ENCODE data around the gene CEP41.

Gene CEP41

DNA sequence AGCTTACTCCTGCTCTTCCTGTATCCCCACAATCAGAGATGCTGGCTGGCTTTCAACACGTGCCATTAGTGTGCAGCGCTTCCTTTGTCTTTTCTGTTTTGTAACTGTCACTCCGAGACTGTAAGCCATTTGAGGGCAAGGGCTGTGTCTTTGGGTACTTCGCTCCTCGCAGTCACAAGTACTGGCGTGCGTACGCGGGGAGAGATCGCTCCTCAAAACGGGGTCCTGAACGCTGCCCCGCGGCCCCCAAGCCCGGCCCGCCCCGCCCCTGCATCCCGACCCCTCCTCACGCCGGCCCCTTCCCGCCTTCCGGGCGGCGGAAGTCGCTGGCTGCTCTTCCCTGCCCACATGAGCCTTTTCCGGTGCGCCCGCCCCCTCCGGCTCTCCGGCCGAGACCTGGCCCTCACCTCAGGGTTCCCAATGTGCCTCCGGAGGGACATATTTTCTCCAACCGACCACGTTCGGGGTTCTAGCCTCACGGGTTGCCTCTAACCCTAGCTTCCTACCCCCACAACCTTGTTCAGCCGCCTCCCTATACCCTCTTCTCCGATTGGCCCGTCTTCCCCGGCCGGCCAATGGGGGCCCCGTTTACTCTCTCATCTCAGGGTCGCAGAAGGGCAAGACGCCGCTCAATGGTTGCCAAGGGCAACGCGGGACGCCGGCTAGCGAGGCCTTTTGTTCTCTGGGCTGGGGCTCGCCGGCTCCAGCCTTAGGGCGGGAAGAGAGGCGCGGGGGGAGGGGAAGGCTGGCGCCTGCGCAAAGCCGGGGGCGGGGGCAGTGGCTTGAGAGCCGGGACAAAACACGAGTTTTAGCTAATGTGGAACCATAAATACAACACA is at the start of gene CEP41:
TSS of gene CEP41 (minus strand) at position 490 of the 839 bp plus-strand sequence. CDS start at position 440, 50 bp downstream.
- peak; percentile 97 for DNase-seq

- DNase-seq, result no peak
Observed at GRCh38 chr7:130490311-130490791, 49.5 kb upstream of the CEP41 start.

- DNase-seq, result no peak
Observed at GRCh38 chr7:130489140-130489983, 48.5 kb upstream of the CEP41 start.

- no peak for DNase-seq
Observed at GRCh38 chr7:130488392-130489139, 47.8 kb upstream of the CEP41 start.

DNA sequence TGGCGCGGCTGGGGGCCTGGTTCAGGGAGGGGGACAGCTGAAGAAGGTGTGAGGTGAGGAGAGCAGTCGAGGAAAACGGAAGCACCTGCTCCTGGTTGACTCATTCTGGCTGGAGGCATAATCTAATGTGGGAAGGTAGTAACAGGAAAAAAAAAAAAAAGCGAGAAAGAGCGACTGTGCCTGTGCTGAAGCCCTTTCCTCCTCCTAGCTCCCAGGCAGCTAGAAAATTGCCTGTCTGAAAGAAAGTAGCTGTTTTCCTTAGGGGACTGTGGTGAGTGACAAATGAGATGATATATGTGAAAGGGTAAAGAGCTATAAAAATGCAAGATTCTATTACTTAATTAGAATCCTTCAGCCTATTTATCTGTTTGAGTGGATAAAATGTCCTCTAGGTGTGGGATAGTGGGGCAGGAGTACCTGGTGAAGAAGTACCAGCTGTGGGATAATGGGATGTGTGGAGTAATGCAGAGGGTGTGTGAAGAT is 46.2 kb upstream of the CEP41 start:
- DNase-seq, result no peak

- DNase-seq, result peak; percentile 71
Observed at GRCh38 chr7:130486114-130486953, 45.5 kb upstream of the CEP41 start.

DNA sequence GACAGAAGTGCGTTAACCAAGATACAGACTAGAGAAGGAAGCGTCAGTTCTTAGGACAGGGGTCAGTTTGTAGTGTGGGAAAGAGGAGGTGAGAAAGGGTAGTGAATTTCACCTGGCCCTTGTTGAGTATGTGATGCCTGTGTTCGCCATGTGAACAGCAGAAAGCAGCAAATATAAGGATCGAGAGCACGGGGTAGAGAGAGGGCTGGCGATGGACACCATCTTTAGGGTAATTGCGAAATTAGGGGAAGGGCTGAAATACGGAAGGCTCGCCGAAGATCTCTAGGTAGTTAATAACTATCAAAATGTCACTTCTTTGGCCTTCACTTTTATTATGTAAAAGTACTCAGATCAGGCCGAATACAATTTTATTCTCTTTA is 44.9 kb upstream of the CEP41 start:
- no peak for DNase-seq

GRCh38 chr7:130483031-130483430 is 42.2 kb upstream of the CEP41 start:
- DNase-seq, result no peak

- no peak for DNase-seq
Observed at GRCh38 chr7:130481898-130482297, 41.1 kb upstream of the CEP41 start.

- DNase-seq, result no peak
Observed at GRCh38 chr7:130479716-130480400, 39.0 kb upstream of the CEP41 start.

DNA sequence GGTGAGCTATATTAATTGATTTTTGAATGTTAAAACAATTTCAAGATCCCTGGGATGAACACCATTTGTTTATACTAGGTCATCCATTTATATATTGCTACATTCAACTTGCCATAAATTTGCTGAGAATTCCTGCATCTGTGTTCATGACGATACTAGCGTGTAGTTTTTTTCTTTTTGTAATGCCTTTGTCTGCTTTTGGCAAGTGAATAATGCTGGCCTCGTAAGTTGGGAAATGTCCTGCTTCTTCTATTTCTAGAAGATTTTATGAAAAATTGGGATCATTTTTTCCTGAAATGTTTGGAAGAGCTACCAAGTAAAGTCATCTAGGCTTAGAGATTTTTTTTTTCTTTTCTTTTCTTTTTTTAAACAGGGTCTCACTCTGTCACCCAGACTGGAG is 38.2 kb upstream of the CEP41 start:
- no peak for DNase-seq

DNA sequence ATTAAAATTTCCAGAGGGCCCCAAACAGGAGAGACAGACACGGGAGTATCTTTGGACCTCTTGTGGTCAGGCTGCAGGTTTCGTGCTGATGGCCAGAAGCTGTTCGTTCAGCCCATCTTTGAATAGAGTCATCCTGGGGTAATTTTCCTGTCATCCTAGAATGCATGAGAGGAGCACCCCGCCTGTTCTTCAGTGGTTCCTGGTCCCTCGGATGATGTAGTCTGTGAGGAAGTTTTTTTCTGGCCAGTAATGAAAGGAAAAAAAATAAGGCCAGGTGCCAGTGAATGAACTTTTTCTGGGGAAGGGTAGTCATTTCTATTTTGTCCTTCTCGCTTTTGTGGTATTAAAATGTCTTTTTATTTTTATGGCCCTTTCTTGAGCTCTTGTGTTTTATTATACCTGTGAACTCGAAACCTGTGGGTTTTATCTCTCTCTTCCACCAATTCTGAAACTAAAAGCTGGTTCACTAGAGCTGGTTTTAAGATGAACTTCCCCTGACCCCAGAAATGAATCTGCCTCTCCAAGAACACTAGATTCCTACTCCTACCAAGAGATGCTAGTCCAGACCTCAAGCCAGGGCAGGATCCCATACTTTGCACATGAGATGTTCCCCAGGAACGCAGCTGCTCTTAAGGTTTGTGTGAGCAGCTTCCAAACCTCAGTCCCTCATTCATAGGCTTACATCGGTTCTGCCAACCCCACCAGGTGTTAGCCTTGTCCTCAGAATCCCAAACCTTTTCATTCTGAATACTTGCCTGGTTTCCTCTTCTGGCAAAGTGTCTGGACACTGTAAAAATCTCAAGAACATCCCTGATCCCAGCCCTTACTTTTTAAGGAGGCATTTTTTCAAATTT is 35.7 kb upstream of the CEP41 start:
- no peak for DNase-seq

- DNase-seq, result no peak
Observed at GRCh38 chr7:130475776-130476175, 35.0 kb upstream of the CEP41 start.

DNA sequence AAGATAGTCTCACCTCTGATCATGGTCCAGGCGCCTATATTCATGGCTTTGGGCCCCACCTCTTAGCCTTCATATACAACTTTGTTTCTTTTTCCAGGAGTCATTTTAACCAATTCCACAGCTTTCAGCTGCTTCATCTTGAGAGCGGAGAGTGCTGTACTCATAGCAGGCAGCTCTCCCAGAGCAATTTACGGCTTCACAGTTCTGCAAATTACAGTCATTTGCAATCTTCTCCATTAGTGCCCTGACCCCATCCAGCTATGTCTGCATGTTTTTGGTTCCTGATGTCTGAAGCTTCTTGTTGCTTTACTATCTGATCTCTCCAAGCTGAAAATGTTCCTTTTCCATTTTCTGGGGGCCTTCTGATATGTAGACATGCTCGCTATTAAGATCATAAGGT is 33.1 kb upstream of the CEP41 start:
- no peak for DNase-seq

DNA sequence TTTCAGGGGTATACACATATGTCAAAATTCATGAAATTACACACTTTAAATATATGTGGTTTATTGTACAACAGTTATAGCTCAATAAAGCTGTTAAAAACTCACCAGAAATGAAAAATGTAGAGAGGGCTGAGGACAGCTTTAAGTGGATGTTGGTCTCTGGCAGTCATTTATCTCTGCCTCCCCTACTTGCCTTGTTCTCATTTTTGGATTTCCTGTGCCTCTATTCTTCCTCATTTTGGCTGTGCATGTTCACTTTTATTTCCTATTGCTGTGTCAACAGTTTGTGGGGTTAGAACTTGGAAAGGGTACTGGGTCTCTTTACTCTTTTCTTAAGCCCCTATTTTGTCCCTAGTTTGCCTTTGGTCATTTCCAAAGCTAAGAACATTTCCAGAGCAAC is 32.5 kb upstream of the CEP41 start:
- DNase-seq, result no peak

DNA sequence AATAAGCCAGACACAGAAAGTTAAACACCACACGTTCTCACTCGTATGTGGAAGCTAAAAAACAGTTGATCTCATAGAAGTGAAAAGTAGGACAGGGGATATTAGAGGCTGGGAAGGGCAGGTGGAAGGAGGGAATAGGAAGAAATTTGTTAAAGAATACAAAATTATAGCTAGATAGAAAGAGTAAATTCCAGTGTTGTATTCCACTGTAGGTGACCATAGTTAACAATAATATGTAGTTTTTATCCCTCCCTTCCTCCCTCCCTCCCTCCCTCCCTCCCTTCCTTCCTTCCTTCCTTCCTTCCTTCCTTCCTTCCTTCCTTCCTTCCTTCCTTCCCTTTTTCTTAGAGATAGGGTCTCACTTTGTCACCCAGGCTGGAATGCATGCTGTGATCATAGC is 31.2 kb upstream of the CEP41 start:
- no peak for DNase-seq

DNA sequence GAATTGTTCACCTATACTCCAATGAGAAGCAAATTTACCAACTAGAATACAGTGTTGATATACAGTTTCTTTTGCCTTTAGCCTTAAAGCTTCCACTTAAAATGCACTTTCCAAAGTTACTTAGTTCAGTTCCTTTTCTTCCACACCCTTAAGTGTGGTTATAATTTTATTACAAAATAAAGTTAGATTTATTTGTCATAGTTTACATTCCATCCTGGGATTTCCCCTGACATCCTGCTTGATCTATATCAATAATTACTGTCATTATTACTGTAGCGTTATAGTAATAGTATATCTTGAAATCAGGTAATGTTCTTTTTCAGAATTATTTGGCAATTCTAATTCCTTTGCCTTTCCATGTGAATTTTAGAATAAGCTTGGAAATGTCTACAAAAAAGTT is 27.8 kb upstream of the CEP41 start:
- DNase-seq, result no peak

GRCh38 chr7:130463553-130464434 is 23.0 kb upstream of the CEP41 start:
- no peak for DNase-seq

- DNase-seq, result no peak
Observed at GRCh38 chr7:130461272-130461671, 20.5 kb upstream of the CEP41 start.

Measured in stimulated activated CD4-positive, alpha-beta T cell treated with anti-CD3 and anti-CD28 coated beads, Interleukin-15, amount 100 ng/mL, for 24 hours (primary cell).